ENCODE data around the gene PRUNE2.
"Not testable (repeated sequence)": the region's sequence is repeated elsewhere in the genome, so short reads cannot be mapped to it uniquely, and the experiment has no call there.

The PRUNE2 gene

GRCh38 chr9:76617497-76618175, 288.3 kb downstream of the PRUNE2 start:
- DNase-seq: no peak

- no peak for DNase-seq
Observed at GRCh38 chr9:76616780-76617179, 289.1 kb downstream of the PRUNE2 start.

- DNase-seq: no peak
Observed at GRCh38 chr9:76615177-76615603, 290.7 kb downstream of the PRUNE2 start.

- no peak for DNase-seq
Observed at GRCh38 chr9:76613974-76614373, 291.9 kb downstream of the PRUNE2 start.

GRCh38 chr9:76613150-76613781, 292.6 kb downstream of the PRUNE2 start:
- no peak for DNase-seq

- no peak for DNase-seq
Observed at GRCh38 chr9:76610011-76610352, 295.9 kb downstream of the PRUNE2 start.

GRCh38 chr9:76609285-76610010, 296.5 kb downstream of the PRUNE2 start:
- DNase-seq: no peak

GRCh38 chr9:76608575-76609273, 297.2 kb downstream of the PRUNE2 start:
- no peak for DNase-seq

GRCh38 chr9:76607730-76608436, 298.0 kb downstream of the PRUNE2 start:
- DNase-seq: no peak

- DNase-seq: no peak
Observed at GRCh38 chr9:76605321-76605900, 300.5 kb downstream of the PRUNE2 start.

- DNase-seq: no peak
Observed at GRCh38 chr9:76603931-76604570, 301.9 kb downstream of the PRUNE2 start.

- no peak for DNase-seq
Observed at GRCh38 chr9:76603448-76603895, 302.4 kb downstream of the PRUNE2 start.

- no peak for DNase-seq
Observed at GRCh38 chr9:76602199-76602598, 303.7 kb downstream of the PRUNE2 start.

- DNase-seq: no peak
Observed at GRCh38 chr9:76600007-76600615, 305.8 kb downstream of the PRUNE2 start.

GRCh38 chr9:76598981-76599380, 306.9 kb downstream of the PRUNE2 start:
- DNase-seq: no peak

GRCh38 chr9:76595645-76596044, 310.3 kb downstream of the PRUNE2 start:
- no peak for DNase-seq

GRCh38 chr9:76594764-76595424, 311.0 kb downstream of the PRUNE2 start:
- DNase-seq: no peak

GRCh38 chr9:76593961-76594735, 311.8 kb downstream of the PRUNE2 start:
- DNase-seq: not testable (repeated sequence)

GRCh38 chr9:76592974-76593347, 313.0 kb downstream of the PRUNE2 start:
- no peak for DNase-seq
